Fibroblast of pulmonary artery (primary cell): Measurements from ENCODE around the gene PNLIPRP1.

Experiments
- DNase-seq: peaks from one replicate; pipeline ENCODE4 v3.0.0-alpha.2; 2010; ENCODE audit warnings: low read depth
- H3K4me3 ChIP-seq: replicated peaks from 2 replicates; pipeline ENCODE4 v1.5.1; 2011; ENCODE audit warnings: low read depth, mild to moderate bottlenecking, control low read depth, low read length, moderate library complexity
- CTCF ChIP-seq: IDR thresholded peaks from 2 replicates; pipeline ENCODE4 v1.5.1; 2011; ENCODE audit warnings: mild to moderate bottlenecking, control low read depth, low read length, inconsistent platforms; ENCODE audit errors: missing control alignments

Gene PNLIPRP1

DNA sequence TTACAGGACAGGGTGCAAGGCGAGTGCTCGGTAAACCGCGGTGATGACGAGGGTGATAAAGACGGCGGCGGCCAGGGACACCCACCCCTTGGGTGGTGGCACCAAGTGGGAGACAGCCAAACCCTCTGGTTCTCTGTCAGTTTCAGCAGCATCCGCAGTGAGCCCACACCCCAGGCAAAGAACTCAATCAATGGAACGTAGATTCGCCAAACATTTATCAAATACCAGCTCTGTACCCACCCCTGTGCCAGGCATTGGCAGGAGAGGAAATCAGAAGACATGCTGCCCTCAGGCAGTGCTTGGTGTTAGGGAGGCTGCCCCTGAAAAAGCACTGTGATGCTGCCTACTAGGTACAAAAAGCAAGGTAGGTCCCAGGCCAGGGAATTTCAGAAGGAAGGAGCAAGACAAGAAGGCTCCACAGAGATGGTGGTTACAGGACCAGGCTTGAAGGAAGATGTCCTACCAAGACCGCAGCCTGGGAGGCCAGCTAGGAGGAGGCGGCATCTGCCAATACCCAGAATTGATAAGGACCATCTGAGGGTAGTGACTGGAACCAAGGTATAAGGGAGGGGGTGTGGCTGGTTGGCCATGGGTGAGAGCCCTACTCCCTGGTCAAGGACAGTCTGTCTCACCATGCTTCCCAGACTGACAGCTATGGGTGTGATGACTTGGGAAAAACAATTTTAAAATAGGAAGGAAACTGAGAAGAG lies 19.8 kb downstream of the PNLIPRP1 start:
- no peak for TF ChIP-seq CTCF
- no peak overlapping the region for H3K4me3 ChIP-seq
- no peak for DNase-seq

- no peak for TF ChIP-seq CTCF
- DNase-seq, result no peak
- H3K4me3 ChIP-seq, result no peak overlapping the region
Measured at GRCh38 chr10:116611153-116611545, 20.4 kb downstream of the PNLIPRP1 start.

DNA sequence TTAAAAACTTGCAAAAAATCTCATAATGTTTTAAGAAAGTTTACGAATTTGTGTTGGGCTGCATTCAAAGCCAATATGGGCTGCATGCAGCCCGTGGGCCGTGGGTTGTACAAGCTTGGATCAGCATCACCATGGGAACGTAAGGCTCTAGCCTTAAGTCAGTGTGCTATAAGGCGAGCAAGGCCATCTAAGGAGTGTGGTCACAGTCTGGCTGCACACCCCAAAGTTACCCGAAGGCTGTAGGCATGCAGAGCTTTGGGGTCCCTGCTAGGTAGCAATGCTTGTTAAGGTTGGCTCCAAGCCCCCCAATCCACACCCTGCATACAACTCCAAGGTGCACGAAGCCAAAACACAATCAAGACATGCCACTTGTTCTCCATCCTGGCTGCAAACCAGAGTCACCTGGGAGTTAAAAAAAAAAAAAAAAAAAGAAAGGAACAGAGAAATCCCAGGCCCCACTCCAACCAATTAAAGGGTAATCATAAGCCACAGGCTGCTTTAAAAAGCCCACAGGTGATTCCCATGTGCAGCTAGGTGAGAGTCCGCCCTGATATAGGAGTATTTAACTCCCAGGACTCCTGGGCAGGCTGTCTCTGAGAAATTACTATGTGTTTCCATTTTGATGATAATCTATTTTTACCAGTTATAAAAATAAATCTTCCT lies 21.5 kb downstream of the PNLIPRP1 start:
- no peak for DNase-seq
- no peak for TF ChIP-seq CTCF

DNA sequence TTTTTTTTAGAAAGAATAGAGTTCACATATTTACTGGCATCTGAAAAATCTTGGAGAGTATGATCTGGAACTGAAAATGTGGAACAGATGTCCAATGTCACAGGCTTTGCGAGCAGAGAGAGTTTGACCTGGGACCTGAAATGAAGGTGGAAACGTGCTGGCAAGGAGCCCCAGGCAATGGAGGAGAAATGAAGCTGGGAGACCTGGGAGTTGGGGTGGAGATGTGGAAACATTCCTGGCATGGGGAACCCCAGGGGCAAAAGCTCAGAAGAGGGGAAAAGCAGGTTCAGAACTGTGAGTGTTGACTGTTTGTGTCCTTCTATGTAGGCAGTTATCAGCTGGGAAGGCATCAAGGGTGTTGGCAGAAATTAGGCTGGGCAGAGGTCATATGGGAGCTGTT lies 22.7 kb downstream of the PNLIPRP1 start:
- TF ChIP-seq CTCF, result no peak
- no peak overlapping the region for H3K4me3 ChIP-seq
- no peak for DNase-seq

More for the DNA sequence above, 21.5 kb downstream of the PNLIPRP1 start:
- H3K4me3 ChIP-seq, result no peak overlapping the region

GRCh38 chr10:116614796-116615195 lies 24.0 kb downstream of the PNLIPRP1 start:
- TF ChIP-seq CTCF, result no peak
- H3K4me3 ChIP-seq, result no peak overlapping the region
- no peak for DNase-seq

DNA sequence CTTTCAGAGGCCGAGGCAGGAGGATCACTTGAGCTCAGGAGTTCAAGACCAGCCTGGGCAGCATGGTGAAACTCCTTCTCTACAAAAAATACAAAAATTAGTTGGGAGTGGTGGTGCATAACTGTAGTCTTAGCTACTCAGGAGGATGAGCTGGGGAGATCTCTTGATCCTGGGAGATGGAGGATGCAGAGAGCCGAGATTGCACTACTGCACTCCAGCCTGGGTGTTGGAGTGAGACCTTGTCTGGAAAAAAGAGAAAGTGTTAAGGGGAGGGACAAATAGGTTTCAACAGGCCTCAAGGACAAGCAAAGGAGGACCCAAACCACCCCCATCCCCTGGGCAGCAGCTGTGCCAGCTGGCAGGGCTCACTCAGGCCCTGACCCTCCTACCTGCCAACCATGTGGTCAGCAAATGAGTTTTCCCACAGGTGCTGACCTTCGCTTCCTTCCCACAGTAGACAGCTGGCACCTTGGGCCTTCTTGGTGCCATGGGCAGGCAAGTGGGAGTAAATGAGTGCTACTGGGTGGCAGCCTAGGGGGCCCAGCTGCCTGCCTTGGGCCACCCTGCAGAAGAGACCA lies 24.5 kb downstream of the PNLIPRP1 start:
- no peak for DNase-seq
- TF ChIP-seq CTCF, result no peak
- H3K4me3 ChIP-seq, result no peak overlapping the region
